GM12874 (cell line): ENCODE data around the gene KIR3DL2.

Experiments used
- CTCF ChIP-seq: IDR thresholded peaks from 2 replicates; pipeline ENCODE4 v1.5.1; 2011; ENCODE audit warnings: low read depth, mild to moderate bottlenecking, control low read depth, low read length, moderate library complexity; ENCODE audit not compliant: insufficient read depth

KIR3DL2 gene

GRCh38 chr19:54902061-54902460, 51.8 kb downstream of the KIR3DL2 start:
- TF ChIP-seq CTCF: no peak

GRCh38 chr19:54903303-54903702, 53.1 kb downstream of the KIR3DL2 start:
- TF ChIP-seq CTCF: no peak

- TF ChIP-seq CTCF: no peak
Observed at GRCh38 chr19:54905421-54905802, 55.2 kb downstream of the KIR3DL2 start.

GRCh38 chr19:54905803-54906511, 55.7 kb downstream of the KIR3DL2 start, which contains the start of gene NCR1:
NCR1 (plus strand) TSS chr19:54906148; CDS start chr19:54906188, 40 bp downstream.
- no peak for TF ChIP-seq CTCF

GRCh38 chr19:54906819-54907218, 56.6 kb downstream of the KIR3DL2 start:
- no peak for TF ChIP-seq CTCF
